ENCODE results near the gene PIAS4. TPM values are rescaled to one million over a fixed set of nuclear protein-coding genes. Genes with fewer than 3 reads are reported as not detected.

PIAS4 gene
- total RNA-seq, 1 donor from 2014 or later: 39.8 TPM

- Mint-ChIP-seq H3K36me3 (no peaks in the 10 kb centered on the region), H3K4me3 (no peak overlapping the region), H3K4me1 (ENCODE audit: unreplicated experiment) (no peaks in the 10 kb centered on the region), H3K27me3 (no peaks in the 10 kb centered on the region), H3K27ac (no peak overlapping the region), H3K9me3 (no peaks in the 10 kb centered on the region)
- no peak for DNase-seq (ENCODE audit: extremely low spot score, unreplicated experiment)
- TF ChIP-seq, protein P1, sequence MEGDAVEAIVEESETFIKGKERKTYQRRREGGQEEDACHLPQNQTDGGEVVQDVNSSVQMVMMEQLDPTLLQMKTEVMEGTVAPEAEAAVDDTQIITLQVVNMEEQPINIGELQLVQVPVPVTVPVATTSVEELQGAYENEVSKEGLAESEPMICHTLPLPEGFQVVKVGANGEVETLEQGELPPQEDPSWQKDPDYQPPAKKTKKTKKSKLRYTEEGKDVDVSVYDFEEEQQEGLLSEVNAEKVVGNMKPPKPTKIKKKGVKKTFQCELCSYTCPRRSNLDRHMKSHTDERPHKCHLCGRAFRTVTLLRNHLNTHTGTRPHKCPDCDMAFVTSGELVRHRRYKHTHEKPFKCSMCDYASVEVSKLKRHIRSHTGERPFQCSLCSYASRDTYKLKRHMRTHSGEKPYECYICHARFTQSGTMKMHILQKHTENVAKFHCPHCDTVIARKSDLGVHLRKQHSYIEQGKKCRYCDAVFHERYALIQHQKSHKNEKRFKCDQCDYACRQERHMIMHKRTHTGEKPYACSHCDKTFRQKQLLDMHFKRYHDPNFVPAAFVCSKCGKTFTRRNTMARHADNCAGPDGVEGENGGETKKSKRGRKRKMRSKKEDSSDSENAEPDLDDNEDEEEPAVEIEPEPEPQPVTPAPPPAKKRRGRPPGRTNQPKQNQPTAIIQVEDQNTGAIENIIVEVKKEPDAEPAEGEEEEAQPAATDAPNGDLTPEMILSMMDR (conservative IDR thresholded peaks at IDR 0.05): no peak
Measured at GRCh38 chr19:4031420-4031819, 23.9 kb downstream of the PIAS4 start.

DNA sequence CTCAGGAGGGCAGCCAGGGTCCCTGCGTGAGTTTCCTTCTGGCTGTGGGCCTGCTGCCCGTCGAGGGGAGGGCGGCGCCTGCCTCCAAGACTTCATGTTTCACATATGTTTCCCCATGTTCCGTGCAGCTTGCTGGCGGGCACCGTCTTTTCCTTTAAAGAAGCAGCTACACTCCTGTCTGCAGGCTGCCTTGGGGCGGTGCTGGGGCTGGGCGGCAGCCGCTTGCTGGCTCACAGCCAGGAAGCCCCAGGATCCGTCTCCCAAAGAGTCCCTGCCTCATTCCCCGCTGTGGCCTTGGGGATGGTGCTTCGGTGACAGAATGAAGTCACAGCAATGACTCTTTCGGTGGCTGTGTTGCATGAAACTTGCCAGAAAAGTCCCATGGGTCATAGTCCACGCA lies 24.9 kb downstream of the PIAS4 start:
- Mint-ChIP-seq H3K27me3 (no peaks in the 10 kb centered on the region), H3K4me3 (no peak overlapping the region), H3K27ac (no peak overlapping the region), H3K4me1 (ENCODE audit: unreplicated experiment) (no peaks in the 10 kb centered on the region), H3K36me3 (no peaks in the 10 kb centered on the region), H3K9me3 (no peaks in the 10 kb centered on the region)
- no peak for DNase-seq (ENCODE audit: extremely low spot score, unreplicated experiment)
- TF ChIP-seq, protein P1 (conservative IDR thresholded peaks at IDR 0.05): no peak

DNA sequence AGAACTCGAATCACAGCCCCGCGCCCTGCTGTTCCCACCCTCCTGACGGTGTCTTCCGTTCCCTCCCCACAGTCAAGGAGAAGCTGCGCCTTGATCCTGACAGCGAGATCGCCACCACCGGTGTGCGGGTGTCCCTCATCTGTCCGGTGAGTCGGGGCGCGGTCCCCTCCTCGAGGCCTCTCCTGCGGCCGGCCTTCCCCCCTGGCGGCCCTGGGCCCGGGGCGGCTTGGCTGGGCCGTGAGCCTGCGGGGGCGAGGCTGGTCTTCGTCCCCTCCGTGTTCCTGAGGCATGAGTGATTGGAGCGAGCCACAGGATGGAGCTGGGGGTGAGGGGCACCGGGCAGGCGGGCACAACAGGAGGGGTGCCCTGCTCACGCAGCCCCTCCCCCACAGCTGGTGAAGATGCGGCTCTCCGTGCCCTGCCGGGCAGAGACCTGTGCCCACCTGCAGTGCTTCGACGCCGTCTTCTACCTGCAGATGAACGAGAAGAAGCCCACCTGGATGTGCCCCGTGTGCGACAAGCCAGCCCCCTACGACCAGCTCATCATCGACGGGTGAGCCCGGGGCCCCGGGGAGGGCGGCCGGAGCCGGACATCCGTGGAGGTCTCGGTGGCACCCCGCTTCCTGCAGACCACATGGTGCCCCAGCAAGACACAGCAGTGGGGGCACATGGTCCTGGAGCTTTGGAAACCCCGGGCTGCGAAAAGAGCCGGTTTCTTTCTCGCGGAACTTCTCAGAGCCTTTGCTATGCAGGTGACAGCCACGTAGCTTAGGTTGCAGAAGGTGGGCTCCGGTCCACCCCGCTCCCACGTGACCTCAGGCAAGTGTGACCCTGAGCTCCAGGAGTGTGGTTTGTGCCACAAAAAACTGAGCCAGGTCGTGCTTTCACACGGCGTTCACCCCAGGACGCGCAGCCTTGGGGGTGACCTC lies 25.8 kb downstream of the PIAS4 start:
- H3K27ac Mint-ChIP-seq: no peak overlapping the region
- TF ChIP-seq, protein P1 (conservative IDR thresholded peaks at IDR 0.05): no peak
- no peaks in the 10 kb centered on the region for H3K36me3 Mint-ChIP-seq
- no peaks in the 10 kb centered on the region for H3K4me1 Mint-ChIP-seq (ENCODE audit: unreplicated experiment)
- no peaks in the 10 kb centered on the region for H3K9me3 Mint-ChIP-seq
- no peak for DNase-seq (ENCODE audit: extremely low spot score, unreplicated experiment)
- no peaks in the 10 kb centered on the region for H3K27me3 Mint-ChIP-seq
- H3K4me3 Mint-ChIP-seq: no peak overlapping the region

GRCh38 chr19:4034048-4035017 lies 26.8 kb downstream of the PIAS4 start:
- TF ChIP-seq, protein P1 (conservative IDR thresholded peaks at IDR 0.05): no peak
- H3K27ac Mint-ChIP-seq: no peak overlapping the region
- H3K4me3 Mint-ChIP-seq: no peak overlapping the region

DNA sequence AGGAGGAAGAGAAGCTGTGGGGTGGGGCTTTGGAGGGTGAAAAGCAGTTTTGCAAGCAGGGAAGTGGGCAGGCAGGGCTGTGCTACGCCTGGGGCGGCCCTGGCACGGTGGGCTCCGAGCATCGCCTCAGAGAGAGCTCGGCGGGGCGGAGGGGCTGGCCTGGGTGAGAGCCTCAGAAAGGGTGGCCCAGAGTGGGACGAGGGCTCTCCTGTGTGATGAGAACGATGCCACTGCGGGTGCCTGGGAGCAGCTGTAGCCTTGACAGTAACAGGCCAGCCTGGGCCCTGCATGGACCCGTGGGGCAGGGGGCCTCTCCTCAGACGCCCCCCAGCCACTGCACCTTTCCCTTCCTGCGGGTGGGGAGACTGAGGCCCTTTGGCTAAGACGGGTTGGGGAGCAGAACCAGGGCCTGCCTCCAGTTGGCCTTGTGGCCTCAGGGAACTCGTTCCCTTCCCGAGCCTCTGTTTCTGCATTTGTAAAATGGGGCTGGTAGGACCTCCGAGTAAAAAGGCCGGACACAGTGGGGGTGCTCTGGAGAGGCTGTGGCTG lies 27.6 kb downstream of the PIAS4 start:
- no peaks in the 10 kb centered on the region for H3K27me3 Mint-ChIP-seq
- no peak for DNase-seq (ENCODE audit: extremely low spot score, unreplicated experiment)
- TF ChIP-seq, protein P1 (conservative IDR thresholded peaks at IDR 0.05): no peak
- H3K4me3 Mint-ChIP-seq: no peak overlapping the region
- H3K27ac Mint-ChIP-seq: no peak overlapping the region
- peaks cover 1% of the 10 kb centered on the region for H3K36me3 Mint-ChIP-seq
- H3K4me1 Mint-ChIP-seq (ENCODE audit: unreplicated experiment): no peaks in the 10 kb centered on the region
- no peaks in the 10 kb centered on the region for H3K9me3 Mint-ChIP-seq

More at GRCh38 chr19:4034048-4035017, 26.8 kb downstream of the PIAS4 start:
- H3K9me3 Mint-ChIP-seq: no peaks in the 10 kb centered on the region
- H3K4me1 Mint-ChIP-seq (ENCODE audit: unreplicated experiment): no peaks in the 10 kb centered on the region
- DNase-seq (ENCODE audit: extremely low spot score, unreplicated experiment): no peak
- H3K27me3 Mint-ChIP-seq: no peaks in the 10 kb centered on the region
- H3K36me3 Mint-ChIP-seq: no peaks in the 10 kb centered on the region
